Measurements from ENCODE around the gene UROD. TPM values are rescaled to one million over a fixed set of nuclear protein-coding genes. Genes with fewer than 3 reads are reported as not detected.

Gene UROD
- total RNA-seq, 4 donors from 2014 or later, result 26.8 to 57.8 (median 36.7) TPM

DNA sequence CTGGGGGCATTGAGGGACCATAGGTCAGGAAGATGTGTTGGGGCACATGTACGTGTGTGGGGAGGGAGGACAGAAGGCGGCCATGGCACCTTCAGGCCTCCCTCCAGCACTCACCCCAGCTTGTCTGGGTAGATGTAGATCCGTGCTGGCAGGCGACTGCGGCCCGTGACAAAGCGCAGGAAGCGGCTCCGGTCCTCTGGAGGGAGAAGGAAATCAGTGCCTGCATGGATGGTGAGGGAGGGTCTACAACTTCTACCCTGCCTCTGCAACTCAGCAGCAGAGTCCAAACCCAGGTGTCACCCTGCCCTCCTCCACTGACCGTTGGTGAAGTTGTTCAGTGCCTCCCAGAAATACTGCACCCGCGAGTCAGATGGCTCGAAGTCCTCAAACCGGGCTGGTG lies 8.3 kb upstream of the UROD start:
- Histone ChIP-seq H3K27me3 (no peaks in the 10 kb centered on the region), H3K9me3 (no peaks in the 10 kb centered on the region), H3K4me3 (no peak overlapping the region), H3K4me1 (peaks cover 0 to 5% (median 0%) of the 10 kb centered on the region in 3 donors), H3K36me3 (peaks cover 51 to 73% (median 51%) of the 10 kb centered on the region in 3 donors), H3K27ac (no peak overlapping the region)
- intact Hi-C loops (cut with DNase I), result no loop called here
- 92 to 100% methylated on average over 4 to 9 of the region's 14 CpGs for WGBS, 2 donors
- DNase-seq, result no peak
- TF ChIP-seq, protein P1, sequence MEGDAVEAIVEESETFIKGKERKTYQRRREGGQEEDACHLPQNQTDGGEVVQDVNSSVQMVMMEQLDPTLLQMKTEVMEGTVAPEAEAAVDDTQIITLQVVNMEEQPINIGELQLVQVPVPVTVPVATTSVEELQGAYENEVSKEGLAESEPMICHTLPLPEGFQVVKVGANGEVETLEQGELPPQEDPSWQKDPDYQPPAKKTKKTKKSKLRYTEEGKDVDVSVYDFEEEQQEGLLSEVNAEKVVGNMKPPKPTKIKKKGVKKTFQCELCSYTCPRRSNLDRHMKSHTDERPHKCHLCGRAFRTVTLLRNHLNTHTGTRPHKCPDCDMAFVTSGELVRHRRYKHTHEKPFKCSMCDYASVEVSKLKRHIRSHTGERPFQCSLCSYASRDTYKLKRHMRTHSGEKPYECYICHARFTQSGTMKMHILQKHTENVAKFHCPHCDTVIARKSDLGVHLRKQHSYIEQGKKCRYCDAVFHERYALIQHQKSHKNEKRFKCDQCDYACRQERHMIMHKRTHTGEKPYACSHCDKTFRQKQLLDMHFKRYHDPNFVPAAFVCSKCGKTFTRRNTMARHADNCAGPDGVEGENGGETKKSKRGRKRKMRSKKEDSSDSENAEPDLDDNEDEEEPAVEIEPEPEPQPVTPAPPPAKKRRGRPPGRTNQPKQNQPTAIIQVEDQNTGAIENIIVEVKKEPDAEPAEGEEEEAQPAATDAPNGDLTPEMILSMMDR (IDR thresholded peaks at IDR 0.05), result no peak
- no peak for TF ChIP-seq POLR2A (IDR thresholded peaks at IDR 0.05)

DNA sequence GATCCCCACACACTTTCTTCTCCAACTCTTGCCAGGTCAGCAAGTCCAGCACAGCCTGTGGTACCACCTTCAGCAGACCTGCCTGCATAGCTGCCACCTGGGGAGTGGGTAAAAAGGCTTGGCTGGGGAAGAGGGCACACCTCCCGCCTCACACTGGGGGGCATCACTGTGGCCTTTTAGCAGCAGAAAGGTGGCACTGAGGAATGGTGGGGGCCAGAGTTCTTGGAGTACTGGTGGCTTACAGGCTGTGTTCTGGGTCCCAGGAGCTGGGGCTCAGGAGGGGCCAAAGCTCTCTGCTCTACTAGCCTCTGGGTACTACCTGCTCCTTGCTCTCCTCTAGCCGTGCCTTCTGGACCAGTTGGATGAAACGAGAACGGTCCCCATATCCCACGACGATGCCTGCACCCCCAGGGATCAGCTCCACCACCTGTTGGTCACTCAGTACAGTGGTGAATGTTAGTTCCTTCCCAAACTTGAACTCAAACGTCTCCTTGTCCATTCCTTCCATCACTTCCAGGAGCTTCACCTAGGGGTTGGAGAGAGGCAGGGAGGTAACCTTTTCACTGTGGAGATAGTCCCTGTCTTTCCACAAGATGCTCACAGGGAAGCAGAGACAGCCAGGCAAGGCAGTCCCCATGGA lies 7.7 kb upstream of the UROD start:
- 90 to 95% methylated on average over 5 to 6 of the region's 7 CpGs for WGBS, 2 donors
- no peak for DNase-seq
- H3K4me1 ChIP-seq, result peaks cover under 1 to 12% (median 3%) of the 10 kb centered on the region in 3 donors
- H3K9me3 ChIP-seq, result no peaks in the 10 kb centered on the region
- H3K27me3 ChIP-seq, result no peaks in the 10 kb centered on the region
- H3K4me3 ChIP-seq, result no peak overlapping the region
- intact Hi-C loops (cut with DNase I), result no loop called here
- H3K27ac ChIP-seq, result no peak overlapping the region
- TF ChIP-seq, protein P1 (IDR thresholded peaks at IDR 0.05), result no peak
- TF ChIP-seq POLR2A (IDR thresholded peaks at IDR 0.05), result no peak
- peaks cover 55 to 79% (median 58%) of the 10 kb centered on the region in 3 donors for H3K36me3 ChIP-seq

DNA sequence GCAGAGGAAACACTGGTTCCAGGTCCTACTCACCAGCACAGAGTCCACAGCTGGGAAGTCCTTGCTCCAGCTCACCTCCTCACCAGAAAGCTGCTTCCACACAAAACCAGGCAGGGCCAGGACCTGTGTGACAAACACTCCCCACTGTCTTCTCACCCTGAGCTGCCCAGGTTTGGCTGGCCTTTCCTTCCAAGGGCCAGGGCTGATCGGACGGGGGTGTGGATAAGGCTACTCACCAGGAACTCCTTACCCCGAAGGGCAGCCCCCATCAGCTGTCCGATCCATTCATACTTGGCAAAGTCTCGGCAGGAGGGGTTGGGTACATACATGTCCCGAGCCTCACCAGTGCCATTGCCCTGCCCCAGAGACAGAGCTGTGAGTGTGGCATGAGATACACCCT lies 6.3 kb upstream of the UROD start:
- intact Hi-C loops (cut with DNase I), result no loop called here
- 76 to 79% methylated on average over 3 to 6 of the region's 6 CpGs for WGBS, 2 donors
- no peaks in the 10 kb centered on the region for H3K27me3 ChIP-seq
- H3K4me1 ChIP-seq, result peaks cover 10 to 24% (median 13%) of the 10 kb centered on the region in 3 donors
- TF ChIP-seq, protein P1 (IDR thresholded peaks at IDR 0.05), result no peak
- no peak for TF ChIP-seq POLR2A (IDR thresholded peaks at IDR 0.05)
- DNase-seq, result no peak
- H3K9me3 ChIP-seq, result no peaks in the 10 kb centered on the region
- no peak overlapping the region for H3K27ac ChIP-seq
- H3K4me3 ChIP-seq, result no peak overlapping the region
- peaks cover 55 to 85% (median 60%) of the 10 kb centered on the region in 3 donors for H3K36me3 ChIP-seq

DNA sequence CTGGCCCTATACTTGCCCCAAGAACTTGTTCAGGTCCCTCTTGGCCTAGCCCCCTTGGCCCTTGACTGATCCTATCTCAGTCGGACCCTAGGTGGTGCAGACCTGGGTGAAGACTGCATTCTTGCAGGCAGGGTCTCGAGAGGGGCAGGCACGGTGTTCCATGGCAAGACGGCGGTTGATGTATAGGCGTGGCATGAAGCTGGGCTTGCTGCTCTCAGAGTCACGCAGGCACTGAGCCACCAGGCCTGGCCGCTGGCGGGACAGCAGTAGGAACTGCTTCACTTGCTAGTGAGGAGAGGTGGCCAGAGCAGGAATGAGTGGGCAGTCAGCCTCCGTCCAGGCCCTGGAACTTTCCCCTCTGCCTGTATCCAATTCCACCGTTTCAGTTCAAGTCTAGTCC lies 4.7 kb upstream of the UROD start:
- 74 to 83% methylated on average over 3 to 7 of the region's 11 CpGs for WGBS, 2 donors
- Histone ChIP-seq H3K9me3 (no peaks in the 10 kb centered on the region), H3K36me3 (peaks cover 53 to 76% (median 60%) of the 10 kb centered on the region in 3 donors), H3K27me3 (no peaks in the 10 kb centered on the region), H3K4me3 (no peak overlapping the region), H3K27ac (no peak overlapping the region), H3K4me1 (peaks cover 18 to 31% (median 19%) of the 10 kb centered on the region in 3 donors)
- intact Hi-C loops (cut with DNase I), result no loop called here
- no peak for TF ChIP-seq POLR2A (IDR thresholded peaks at IDR 0.05)
- TF ChIP-seq, protein P1 (IDR thresholded peaks at IDR 0.05), result no peak
- DNase-seq, result no peak

DNA sequence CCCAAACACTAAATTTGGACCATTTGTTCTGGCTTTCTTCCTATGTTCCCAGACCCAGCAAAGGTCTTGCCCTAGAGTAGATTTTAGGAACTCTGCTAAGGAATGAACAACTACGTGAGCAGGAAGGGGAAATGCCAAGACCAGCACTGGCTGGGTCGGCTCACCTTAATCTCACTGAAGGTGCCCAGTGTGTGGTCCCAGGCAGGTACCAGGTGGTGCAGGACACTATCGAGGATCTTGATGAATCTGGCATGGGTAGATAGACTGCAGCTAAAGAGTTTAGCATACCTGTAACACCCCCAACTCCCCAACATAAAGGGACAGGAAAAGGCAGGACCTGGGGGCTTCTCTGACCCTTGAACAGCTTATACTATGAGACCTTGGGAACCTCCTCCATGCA lies 4.0 kb upstream of the UROD start:
- H3K9me3 ChIP-seq, result no peaks in the 10 kb centered on the region
- peaks cover 26 to 39% (median 26%) of the 10 kb centered on the region in 3 donors for H3K4me1 ChIP-seq
- H3K4me3 ChIP-seq, result no peak overlapping the region
- TF ChIP-seq, protein P1 (IDR thresholded peaks at IDR 0.05), result no peak
- no peak for TF ChIP-seq POLR2A (IDR thresholded peaks at IDR 0.05)
- WGBS, 2 donors, result 57 to 80% methylated on average over 1 of the region's 3 CpGs
- intact Hi-C loops (cut with DNase I), result no loop called here
- peaks cover 46 to 70% (median 58%) of the 10 kb centered on the region in 3 donors for H3K36me3 ChIP-seq
- no peak overlapping the region for H3K27ac ChIP-seq
- no peaks in the 10 kb centered on the region for H3K27me3 ChIP-seq
- no peak for DNase-seq
